LNCAP (cell line): ENCODE data around the gene LTBP3.
A peak's percentile ranks its signal among the peaks of the same experiment; 100 is the strongest.

Source experiments
- TF ChIP-seq, protein P1 (sequence below): fragments of 450-650 bp; IDR thresholded peaks from 2 replicates; pipeline ENCODE4 v1.5.1; 2017; ENCODE audit warnings: mild to moderate bottlenecking

LTBP3 gene

DNA sequence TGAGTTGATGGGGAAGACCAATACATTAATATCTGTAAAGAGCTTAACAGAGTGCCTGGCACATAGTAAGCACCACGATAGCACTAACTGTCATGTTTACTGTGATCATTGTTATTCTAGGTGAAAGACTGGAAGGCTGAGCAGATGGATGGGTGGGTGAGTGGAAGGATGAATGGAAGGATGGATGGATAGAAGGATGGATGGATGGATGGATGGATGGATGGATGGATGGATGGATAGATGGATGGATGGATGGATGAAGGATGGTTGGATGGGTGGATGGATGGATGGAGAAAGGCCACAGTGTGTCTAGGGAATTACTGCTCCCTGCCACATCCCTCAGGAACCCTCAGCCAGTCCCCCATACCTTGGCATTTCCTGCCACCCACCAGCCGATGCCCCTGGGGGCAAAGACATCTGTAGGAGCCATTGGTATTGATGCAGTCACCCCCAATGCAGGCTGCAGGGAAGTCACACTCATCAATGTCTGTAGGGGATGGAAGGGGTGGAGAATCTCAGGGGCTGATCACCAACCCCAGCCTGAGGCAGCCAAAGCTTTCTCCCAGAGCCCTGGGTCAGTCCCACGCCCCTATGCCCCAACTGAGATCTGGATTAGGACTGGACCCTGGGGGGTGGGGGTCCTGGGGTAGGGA lies 15.3 kb downstream of the LTBP3 start:
- TF ChIP-seq, protein P1, sequence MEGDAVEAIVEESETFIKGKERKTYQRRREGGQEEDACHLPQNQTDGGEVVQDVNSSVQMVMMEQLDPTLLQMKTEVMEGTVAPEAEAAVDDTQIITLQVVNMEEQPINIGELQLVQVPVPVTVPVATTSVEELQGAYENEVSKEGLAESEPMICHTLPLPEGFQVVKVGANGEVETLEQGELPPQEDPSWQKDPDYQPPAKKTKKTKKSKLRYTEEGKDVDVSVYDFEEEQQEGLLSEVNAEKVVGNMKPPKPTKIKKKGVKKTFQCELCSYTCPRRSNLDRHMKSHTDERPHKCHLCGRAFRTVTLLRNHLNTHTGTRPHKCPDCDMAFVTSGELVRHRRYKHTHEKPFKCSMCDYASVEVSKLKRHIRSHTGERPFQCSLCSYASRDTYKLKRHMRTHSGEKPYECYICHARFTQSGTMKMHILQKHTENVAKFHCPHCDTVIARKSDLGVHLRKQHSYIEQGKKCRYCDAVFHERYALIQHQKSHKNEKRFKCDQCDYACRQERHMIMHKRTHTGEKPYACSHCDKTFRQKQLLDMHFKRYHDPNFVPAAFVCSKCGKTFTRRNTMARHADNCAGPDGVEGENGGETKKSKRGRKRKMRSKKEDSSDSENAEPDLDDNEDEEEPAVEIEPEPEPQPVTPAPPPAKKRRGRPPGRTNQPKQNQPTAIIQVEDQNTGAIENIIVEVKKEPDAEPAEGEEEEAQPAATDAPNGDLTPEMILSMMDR, result no peak

- TF ChIP-seq, protein P1, result no peak; the same call in 1 of the 2 replicates
Measured at GRCh38 chr11:65541093-65541982, 16.8 kb downstream of the LTBP3 start.

GRCh38 chr11:65540290-65541092 lies 17.7 kb downstream of the LTBP3 start:
- TF ChIP-seq, protein P1, result peak; percentile 80

- TF ChIP-seq, protein P1, result peak; percentile 47
Measured at GRCh38 chr11:65539744-65540289, 18.3 kb downstream of the LTBP3 start.

DNA sequence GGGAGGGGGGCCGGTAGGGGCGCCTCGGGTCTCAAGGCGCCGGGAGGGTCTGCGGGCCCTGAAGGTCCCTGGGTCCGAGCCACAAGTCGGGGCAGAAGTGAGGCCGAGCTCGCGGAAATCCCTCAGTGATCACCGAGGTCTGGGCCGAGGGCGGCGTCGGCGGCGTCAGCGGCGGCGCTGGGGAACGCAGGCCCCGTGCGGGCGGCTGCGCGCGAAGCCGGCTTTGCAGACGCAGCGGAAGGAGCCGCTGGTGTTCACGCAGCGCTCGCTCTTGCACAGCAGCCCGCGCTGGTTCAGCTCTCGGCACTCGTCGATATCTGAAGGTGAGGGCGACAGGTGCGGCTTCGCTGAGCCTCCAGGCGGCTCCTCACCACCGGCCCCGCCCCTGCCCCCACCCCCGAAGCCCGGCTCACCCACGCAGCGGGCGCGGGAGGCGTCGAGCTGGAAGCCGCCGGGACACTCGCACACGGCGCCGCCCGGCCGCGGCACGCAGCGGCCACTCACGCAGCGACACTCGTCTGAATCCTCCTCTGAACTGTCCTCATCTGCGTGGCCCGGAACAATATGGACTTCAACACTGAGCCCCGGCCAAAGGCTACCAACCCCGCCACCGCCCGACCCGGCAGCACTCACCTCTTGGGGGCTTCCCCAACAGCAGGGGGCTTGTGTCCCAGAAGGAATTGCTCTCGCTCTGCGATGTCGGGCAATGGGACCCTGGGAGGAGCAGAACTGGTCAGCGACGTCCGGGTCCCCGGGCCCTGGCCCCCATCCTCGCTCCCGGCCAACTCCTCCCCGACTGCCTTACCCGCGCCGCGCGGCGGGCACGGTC lies 19.0 kb downstream of the LTBP3 start:
- TF ChIP-seq, protein P1, result no peak

- TF ChIP-seq, protein P1, result no peak
Measured at GRCh38 chr11:65538232-65538914, 19.8 kb downstream of the LTBP3 start.
